Measurements from ENCODE around the gene LMNA. TPM values are rescaled to one million over a fixed set of nuclear protein-coding genes. Genes with fewer than 3 reads are reported as not detected.
"Not testable (repeated sequence)": the region's sequence is repeated elsewhere in the genome, so short reads cannot be mapped to it uniquely, and the experiment has no call there.

The LMNA gene
- total RNA-seq, 2 experiments from 2014 or later: 184 to 218 TPM

DNA sequence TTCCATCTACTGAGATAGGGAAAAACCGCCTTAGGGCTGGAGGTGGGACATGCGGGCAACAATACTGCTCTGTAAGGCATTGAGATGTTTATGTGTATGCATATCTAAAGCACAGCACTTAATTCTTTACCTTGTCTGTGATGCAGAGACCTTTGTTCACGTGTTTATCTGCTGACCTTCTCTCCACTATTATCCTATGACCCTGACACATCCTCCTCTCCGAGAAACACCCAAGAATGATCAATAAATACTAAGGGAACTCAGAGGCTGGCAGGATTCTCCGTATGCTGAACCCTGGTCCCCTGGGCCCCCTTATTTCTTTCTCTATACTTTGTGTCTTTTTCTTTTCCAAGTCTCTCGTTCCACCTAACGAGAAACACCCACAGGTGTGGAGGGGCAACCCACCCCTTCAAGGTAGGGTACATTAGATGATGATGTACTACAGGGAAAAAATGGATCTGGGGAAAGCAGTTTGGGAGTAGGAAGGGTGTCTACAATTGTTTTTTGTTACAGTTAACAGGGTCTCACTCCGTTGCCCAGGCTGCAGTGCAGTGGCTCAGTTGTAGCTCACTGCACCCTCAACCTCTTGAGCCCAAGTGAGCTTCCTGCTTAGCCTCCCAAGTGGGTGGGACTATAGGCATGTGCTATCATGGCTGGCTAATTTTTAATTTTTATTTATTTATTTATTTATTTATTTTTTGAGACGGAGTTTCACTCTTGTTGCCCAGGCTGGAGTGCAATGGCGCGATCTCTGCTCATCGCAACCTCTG lies 67.7 kb downstream of the LMNA start:
- ATAC-seq; intact Hi-C loops (cut with DNase I, micrococcal nuclease); H3K4me3 Mint-ChIP-seq; H3K27me3 Mint-ChIP-seq; POLR2A ChIA-PET; DNase-seq; H3K9me3 Mint-ChIP-seq (ENCODE audit: low read depth); H3K27ac Mint-ChIP-seq: not testable (repeated sequence)
- Mint-ChIP-seq H3K36me3 (ENCODE audit: low read depth) (peaks cover 16% of the 10 kb centered on the region), H3K4me1 (peaks cover 18% of the 10 kb centered on the region)
- CTCF ChIA-PET: interaction anchor here (1.0 kb wide), 1 partner anchor 22 kb away, joined by 3 read pairs; no protein-coding TSS in a partner anchor

DNA sequence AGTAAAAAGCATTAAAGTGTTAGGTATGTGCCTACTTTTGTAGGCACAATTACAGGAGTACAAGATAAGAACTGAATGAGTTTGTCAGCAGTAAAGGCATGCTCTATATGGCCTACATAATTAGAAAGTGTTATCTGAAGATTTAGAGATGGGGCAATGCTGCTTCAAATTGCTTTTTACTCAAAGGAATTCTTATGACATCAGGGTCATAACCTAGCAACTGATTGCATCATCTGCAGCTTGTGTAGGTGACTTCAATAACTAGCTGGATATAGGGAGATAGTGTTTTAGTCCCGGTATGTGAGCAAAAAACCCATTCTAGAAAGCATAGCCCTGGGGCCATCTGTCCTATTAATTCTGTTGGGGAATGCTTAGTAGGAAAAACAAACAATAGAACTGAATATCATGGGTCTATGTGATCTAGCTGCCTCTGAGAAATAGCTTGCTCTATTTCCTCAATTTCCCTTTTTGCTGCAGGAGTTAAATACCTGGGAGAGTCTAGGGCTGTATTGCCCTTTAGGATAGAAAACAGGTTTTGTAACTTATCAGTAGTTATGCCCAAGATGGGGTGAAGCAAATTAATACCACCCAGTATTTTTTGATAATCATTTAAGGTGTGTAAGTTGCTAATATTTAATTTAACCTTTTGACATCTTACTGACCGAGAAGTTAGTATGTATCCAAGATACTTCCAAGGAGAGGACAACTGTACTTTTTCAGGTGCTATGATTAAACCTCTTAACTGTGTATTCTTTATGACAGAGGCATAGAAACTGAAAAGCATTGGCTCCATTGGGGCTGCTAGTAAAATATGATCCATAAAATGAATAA lies 72.1 kb downstream of the LMNA start:
- H3K4me3 Mint-ChIP-seq; H3K36me3 Mint-ChIP-seq (ENCODE audit: low read depth); H3K27me3 Mint-ChIP-seq; intact Hi-C loops (cut with DNase I, micrococcal nuclease); H3K9me3 Mint-ChIP-seq (ENCODE audit: low read depth); DNase-seq; ATAC-seq; H3K4me1 Mint-ChIP-seq; H3K27ac Mint-ChIP-seq: not testable (repeated sequence)
- POLR2A ChIA-PET: interaction anchor here (0.6 kb wide), 1 partner anchor 24 kb away, joined by 3 read pairs; no protein-coding TSS in a partner anchor
- CTCF ChIA-PET: interaction anchor here (1.0 kb wide), 1 partner anchor 39 kb away, joined by 3 read pairs; no protein-coding TSS in a partner anchor

Other genes with a start within 250 kb of the LMNA start
- gene RIT1, start 203.4 kb upstream of the LMNA start, total RNA-seq: 10 to 100 TPM; 20.3 to 23.0 TPM
- 10 to 100 TPM; 68.7 to 97.5 TPM for gene KHDC4, start 180.3 kb upstream of the LMNA start, total RNA-seq
- not detected for gene RXFP4, start 173.1 kb upstream of the LMNA start, total RNA-seq
- gene ARHGEF2, start 136.2 kb upstream of the LMNA start, total RNA-seq: 100 to 1,000 TPM; 135 to 216 TPM
- gene SSR2, start 93.8 kb upstream of the LMNA start, total RNA-seq: 100 to 1,000 TPM; 143 to 197 TPM
- 10 to 100 TPM; 34.5 to 49.0 TPM for gene UBQLN4, start 60.9 kb upstream of the LMNA start, total RNA-seq
- 10 to 100 TPM; 26.1 to 50.3 TPM for gene LAMTOR2, start 59.9 kb upstream of the LMNA start, total RNA-seq
- gene RAB25, start 53.6 kb upstream of the LMNA start, total RNA-seq: under 1 TPM; 0.46 to 0.77 TPM
- gene MEX3A, start 32.2 kb upstream of the LMNA start, total RNA-seq: under 1 TPM; 0.48 to 0.79 TPM
- gene SEMA4A, start 38.9 kb downstream of the LMNA start, total RNA-seq: 10 to 100 TPM; 53.3 to 64.5 TPM
- 10 to 100 TPM; 42.4 to 51.9 TPM for gene SLC25A44, start 79.4 kb downstream of the LMNA start, total RNA-seq
- gene PMF1, start 98.3 kb downstream of the LMNA start, total RNA-seq: 100 to 1,000 TPM; 108 to 117 TPM
- gene BGLAP, start 127.5 kb downstream of the LMNA start, total RNA-seq: 1 to 10 TPM; 2.1 to 2.4 TPM
- 1 to 10 TPM; 4.7 to 5.7 TPM for gene PAQR6, start 133.3 kb downstream of the LMNA start, total RNA-seq
- gene SMG5, start 168.1 kb downstream of the LMNA start, total RNA-seq: 10 to 100 TPM; 61.7 to 64.6 TPM
- gene TMEM79, start 169.6 kb downstream of the LMNA start, total RNA-seq: 10 to 100 TPM; 10.2 to 10.5 TPM
- gene GLMP, start 181.0 kb downstream of the LMNA start, total RNA-seq: 10 to 100 TPM; 10.8 to 12.1 TPM
- gene VHLL, start 184.6 kb downstream of the LMNA start, total RNA-seq: under 1 TPM in 1 of 2 experiments, not detected in 1; 0.28 TPM
- 100 to 1,000 TPM; 297 to 406 TPM for gene CCT3, start 223.6 kb downstream of the LMNA start, total RNA-seq
- under 1 TPM; 0.25 to 0.83 TPM for gene TSACC, start 223.8 kb downstream of the LMNA start, total RNA-seq